NCI-H510A (cell line): ENCODE data around the gene NDUFB6.
"Not testable (repeated sequence)": the region's sequence is repeated elsewhere in the genome, so short reads cannot be mapped to it uniquely, and the experiment has no call there.

ENCODE experiments used
- DNase-seq: peaks from one replicate; lab custom pipeline; 2025; lab: John Stamatoyannopoulos, UW

Gene NDUFB6

GRCh38 chr9:32524558-32524891 is 48.4 kb downstream of the NDUFB6 start:
- not testable (repeated sequence) for DNase-seq

DNA sequence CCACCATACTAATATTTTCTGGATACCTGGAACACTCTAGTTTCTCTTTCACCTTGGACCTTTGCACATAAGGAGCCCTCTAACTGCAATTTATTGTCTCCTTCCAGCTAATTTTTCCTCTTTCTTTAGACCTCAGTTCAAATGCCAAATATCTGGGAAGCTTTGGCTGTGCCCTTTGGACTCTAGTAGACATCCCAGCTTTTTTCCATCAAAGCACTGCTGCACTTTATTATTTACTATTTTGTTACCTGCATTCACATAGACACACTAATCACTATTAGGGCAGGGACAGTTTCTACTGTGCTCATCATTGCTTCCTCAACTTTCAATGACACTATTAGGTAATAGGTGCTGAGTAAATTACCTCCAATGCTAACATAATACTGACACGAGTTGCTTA is 49.0 kb downstream of the NDUFB6 start:
- no peak for DNase-seq

DNA sequence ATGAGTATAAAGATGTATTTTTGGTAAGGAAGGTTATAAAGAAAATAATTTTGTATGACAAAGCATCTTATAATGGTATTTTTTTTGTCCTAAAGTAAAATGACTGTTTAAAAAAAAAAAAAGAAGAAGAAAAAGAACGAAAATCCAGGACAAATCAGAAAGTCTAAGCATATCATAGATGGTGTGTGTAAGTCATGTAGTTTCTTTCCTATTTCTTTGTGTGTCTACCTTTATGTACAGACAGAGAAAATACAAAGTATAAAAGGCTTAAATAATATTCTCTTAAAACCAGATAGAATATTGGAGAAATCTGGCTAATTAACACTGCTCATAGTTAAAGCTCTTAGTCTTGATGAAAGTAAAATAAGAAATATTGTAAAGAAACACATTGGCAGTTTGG is 54.7 kb downstream of the NDUFB6 start:
- no peak for DNase-seq

DNA sequence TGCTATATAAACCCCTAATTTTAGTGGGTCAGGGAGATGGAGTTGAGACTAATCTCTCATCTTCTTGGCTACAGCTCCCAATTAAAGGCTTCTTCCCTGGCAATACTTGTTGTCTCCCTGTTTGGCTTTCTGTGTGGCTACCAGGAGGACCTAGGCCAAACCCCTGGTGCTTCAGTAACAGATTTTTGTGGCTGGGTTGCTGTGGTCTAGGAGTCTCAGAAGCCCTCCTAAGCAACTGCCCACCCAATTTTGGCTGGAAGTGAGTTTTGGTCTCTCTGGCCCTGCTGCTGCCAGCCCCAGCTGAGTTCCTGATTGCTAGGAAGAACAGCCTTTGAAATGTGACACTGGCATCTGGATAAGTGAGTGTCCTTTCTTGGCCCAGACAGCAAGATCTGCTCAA is 56.7 kb downstream of the NDUFB6 start:
- no peak for DNase-seq

DNA sequence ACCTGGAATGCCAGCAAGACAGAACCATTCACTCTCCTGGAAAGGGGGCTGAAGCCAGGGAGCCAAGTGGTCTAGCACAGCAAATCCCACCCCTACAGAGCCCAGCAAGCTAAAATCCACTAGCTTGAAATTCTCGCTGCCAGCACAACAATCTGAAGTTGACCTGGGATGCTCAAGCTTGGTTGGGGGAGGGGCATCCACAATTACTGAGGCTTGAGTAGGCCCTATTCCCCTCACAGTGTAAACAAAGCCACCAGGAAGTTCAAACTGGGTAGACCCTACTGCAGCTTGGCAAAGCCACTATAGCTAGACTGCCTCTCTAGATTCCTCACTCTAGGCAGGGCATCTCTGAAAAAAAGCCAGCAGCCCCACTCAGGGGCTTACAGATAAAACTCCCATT is 64.2 kb downstream of the NDUFB6 start:
- DNase-seq, result peak; percentile 13

DNA sequence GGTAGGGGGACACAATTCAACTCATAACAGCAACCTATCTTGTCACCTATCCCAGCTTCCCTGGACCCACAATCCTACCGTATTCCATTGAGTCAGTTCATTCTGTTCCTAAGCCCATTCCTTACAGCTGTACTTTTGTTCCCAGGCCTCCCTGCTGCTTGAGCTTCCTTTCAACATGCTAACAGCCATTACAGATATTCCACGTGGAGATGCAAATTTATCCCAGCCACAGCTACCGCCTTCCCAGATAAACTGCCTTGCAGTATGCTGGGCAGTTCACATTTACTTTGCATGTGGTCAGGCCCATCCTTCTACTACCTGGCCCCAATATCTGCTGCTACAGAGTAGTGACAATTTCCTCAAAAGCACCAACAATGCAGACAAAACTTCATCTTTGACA is 70.0 kb downstream of the NDUFB6 start:
- DNase-seq, result no peak
